Adipocyte (in vitro differentiated cells): ENCODE results near the gene R3HDM4.

ENCODE experiments used
- DNase-seq: peaks from one replicate; pipeline ENCODE4 v3.0.0-alpha.2; 2015; ENCODE audit warnings: low read depth
- H3K27me3 ChIP-seq: replicated peaks from 2 replicates; pipeline ENCODE4 v1.7.0; 2013; ENCODE audit warnings: mild to moderate bottlenecking, low read length, moderate library complexity; ENCODE audit not compliant: control insufficient read depth, insufficient read depth
- H3K36me3 ChIP-seq: 2 replicates; pipeline ENCODE4 v1.7.0; 2013; ENCODE audit warnings: low read length, mild to moderate bottlenecking, moderate library complexity; ENCODE audit not compliant: control insufficient read depth, insufficient read depth, severe bottlenecking
- H3K4me1 ChIP-seq: 2 replicates; pipeline ENCODE4 v1.7.0; 2013; ENCODE audit warnings: mild to moderate bottlenecking, low read length, moderate library complexity; ENCODE audit not compliant: control insufficient read depth, insufficient read depth
- H3K4me3 ChIP-seq: 2 replicates; pipeline ENCODE4 v1.7.0; 2013; ENCODE audit warnings: mild to moderate bottlenecking, low read length, moderate library complexity
- H3K9ac ChIP-seq: 2 replicates; pipeline ENCODE4 v1.7.0; 2013; ENCODE audit warnings: mild to moderate bottlenecking, low read length, moderate library complexity
- H3K9me3 ChIP-seq: 2 replicates; pipeline ENCODE4 v1.7.0; 2013; ENCODE audit warnings: mild to moderate bottlenecking, low read length, moderate library complexity; ENCODE audit not compliant: control insufficient read depth

R3HDM4 gene

GRCh38 chr19:902093-902370, 11.0 kb downstream of the R3HDM4 start:
- Histone ChIP-seq H3K27me3 (no peaks in the 10 kb centered on the region), H3K36me3 (no peaks in the 10 kb centered on the region), H3K4me1 (no peaks in the 10 kb centered on the region), H3K9me3 (no peaks in the 10 kb centered on the region), H3K9ac (no peak overlapping the region), H3K4me3 (no peak overlapping the region)
- no peak for DNase-seq

- H3K9ac ChIP-seq: no peak overlapping the region
- H3K4me3 ChIP-seq: no peak overlapping the region
- no peaks in the 10 kb centered on the region for H3K27me3 ChIP-seq
- H3K9me3 ChIP-seq: no peaks in the 10 kb centered on the region
- H3K36me3 ChIP-seq: no peaks in the 10 kb centered on the region
- H3K4me1 ChIP-seq: no peaks in the 10 kb centered on the region
- no peak for DNase-seq
These were observed 11.6 kb downstream of the R3HDM4 start for GRCh38 chr19:901216-902092.

GRCh38 chr19:900302-901111, 12.5 kb downstream of the R3HDM4 start:
- Histone ChIP-seq H3K4me3 (no peak overlapping the region), H3K27me3 (no peaks in the 10 kb centered on the region), H3K36me3 (no peaks in the 10 kb centered on the region), H3K9ac (no peak overlapping the region), H3K9me3 (no peaks in the 10 kb centered on the region), H3K4me1 (no peaks in the 10 kb centered on the region)
- DNase-seq: no peak

- Histone ChIP-seq H3K9me3 (no peaks in the 10 kb centered on the region), H3K27me3 (no peaks in the 10 kb centered on the region), H3K4me1 (no peaks in the 10 kb centered on the region), H3K36me3 (no peaks in the 10 kb centered on the region), H3K4me3 (no peak overlapping the region), H3K9ac (no peak overlapping the region)
- DNase-seq: no peak
These were observed 13.0 kb downstream of the R3HDM4 start for GRCh38 chr19:900043-900301.

- H3K4me1 ChIP-seq: no peaks in the 10 kb centered on the region
- H3K9ac ChIP-seq: no peak overlapping the region
- DNase-seq: no peak
- H3K4me3 ChIP-seq: no peak overlapping the region
- no peaks in the 10 kb centered on the region for H3K9me3 ChIP-seq
- no peaks in the 10 kb centered on the region for H3K27me3 ChIP-seq
- no peaks in the 10 kb centered on the region for H3K36me3 ChIP-seq
These were observed 13.5 kb downstream of the R3HDM4 start for GRCh38 chr19:899336-900042.

GRCh38 chr19:898663-899062, 14.4 kb downstream of the R3HDM4 start:
- Histone ChIP-seq H3K36me3 (no peaks in the 10 kb centered on the region), H3K9me3 (no peaks in the 10 kb centered on the region), H3K27me3 (no peaks in the 10 kb centered on the region), H3K4me3 (no peak overlapping the region), H3K9ac (no peak overlapping the region), H3K4me1 (no peaks in the 10 kb centered on the region)
- DNase-seq: no peak

- no peaks in the 10 kb centered on the region for H3K9me3 ChIP-seq
- no peak for DNase-seq
- no peak overlapping the region for H3K4me3 ChIP-seq
- H3K9ac ChIP-seq: no peak overlapping the region
- no peaks in the 10 kb centered on the region for H3K27me3 ChIP-seq
- no peaks in the 10 kb centered on the region for H3K36me3 ChIP-seq
- no peaks in the 10 kb centered on the region for H3K4me1 ChIP-seq
These were observed 15.5 kb downstream of the R3HDM4 start for GRCh38 chr19:897442-898039.

- H3K9ac ChIP-seq: no peak overlapping the region
- H3K27me3 ChIP-seq: no peaks in the 10 kb centered on the region
- no peak overlapping the region for H3K4me3 ChIP-seq
- no peak for DNase-seq
- H3K4me1 ChIP-seq: no peaks in the 10 kb centered on the region
- no peaks in the 10 kb centered on the region for H3K36me3 ChIP-seq
- no peaks in the 10 kb centered on the region for H3K9me3 ChIP-seq
These were observed 16.0 kb downstream of the R3HDM4 start for GRCh38 chr19:896999-897398.

GRCh38 chr19:896434-896833, 16.6 kb downstream of the R3HDM4 start:
- H3K27me3 ChIP-seq: no peaks in the 10 kb centered on the region
- no peak for DNase-seq
- H3K36me3 ChIP-seq: no peaks in the 10 kb centered on the region
- no peaks in the 10 kb centered on the region for H3K9me3 ChIP-seq
- H3K9ac ChIP-seq: no peak overlapping the region
- no peaks in the 10 kb centered on the region for H3K4me1 ChIP-seq
- no peak overlapping the region for H3K4me3 ChIP-seq

- H3K9me3 ChIP-seq: no peaks in the 10 kb centered on the region
- DNase-seq: peak; percentile 98
- no peaks in the 10 kb centered on the region for H3K4me1 ChIP-seq
- H3K36me3 ChIP-seq: peaks cover 13% of the 10 kb centered on the region
- H3K4me3 ChIP-seq: peak within 1 kb of the TSS; percentile 89
- H3K27me3 ChIP-seq: no peaks in the 10 kb centered on the region
- H3K9ac ChIP-seq: peak within 1 kb of the TSS; percentile 87
These were observed 19.9 kb downstream of the R3HDM4 start, which contains the start of the genes MED16 and RNU6-9 for GRCh38 chr19:892894-893689. TSS of gene MED16 (minus strand) at chr19:893187. CDS start at chr19:891131, 2,056 bp downstream. TSS of gene RNU6-9 (plus strand) at chr19:893484.
